GM12878 (cell line): ENCODE data around the gene BEST1. TPM values are rescaled to one million over a fixed set of nuclear protein-coding genes. Genes with fewer than 3 reads are reported as not detected.

ENCODE experiments used
- ATAC-seq: fragments of 200-7000 bp; cut with Tn5 transposase; 3 replicates; pipeline ENCODE4 v1.9.1; 2020; ENCODE audit warnings: mild to moderate bottlenecking, moderate library complexity
- BruUV-seq: library from RNA; stranded (reverse); fragments of 400-500 nt; replicated peaks from 2 replicates; lab custom pipeline; 2021; lab: Mats Ljungman, UMichigan
- CTCF ChIA-PET: fragments of 300-600 bp; sonication (Branson Sonifier 250); formaldehyde crosslinking; extraction: SDS; loops from one replicate; lab custom pipeline; 2021; ENCODE audit warnings: inconsistent platforms; lab: Yijun Ruan, JAX
- POLR2A ChIA-PET: fragments of 350-600 bp; formaldehyde crosslinking; extraction: SDS; loops from one replicate; lab custom pipeline; 2021; ENCODE audit warnings: inconsistent platforms; lab: Charles Lee
- RAD21 ChIA-PET: fragments of 300-600 bp; sonication (Branson Sonifier 250); formaldehyde crosslinking; loops from one replicate; lab custom pipeline; 2023; ENCODE audit warnings: antibody characterized with exemption; ENCODE audit not compliant: unreplicated experiment; lab: Charles Lee
- SMC1A ChIA-PET: fragments of 300-600 bp; sonication (Branson Sonifier 250); formaldehyde crosslinking; loops from one replicate; lab custom pipeline; 2023; ENCODE audit not compliant: unreplicated experiment, uncharacterized antibody; lab: Charles Lee
- DNase-seq: peaks from one replicate; pipeline ENCODE4 v3.0.0-alpha.2; 2011; ENCODE audit warnings: low read depth, low spot score
- FAIRE-seq: peaks from 3 replicates; lab custom pipeline; 2011; peaks lifted over from hg19 to GRCh38; lab: Jason Lieb, UNC
- H2AFZ ChIP-seq: 2 replicates; pipeline ENCODE4 v1.6.0; 2011; ENCODE audit warnings: low read depth, low read length, control low read depth; ENCODE audit not compliant: control insufficient read depth
- H3K27ac ChIP-seq: 2 replicates; pipeline ENCODE4 v1.5.1; 2011; ENCODE audit warnings: control low read depth; ENCODE audit not compliant: control insufficient read depth, insufficient read depth
- H3K27me3 ChIP-seq, 2 experiments: replicated peaks in 1 of 2; 2 replicates each; pipeline versions ENCODE4 v1.6.0 to v1.6.1; 2011; ENCODE audit warnings: low read length in 1 of 2; ENCODE audit not compliant: control insufficient read depth in 2 of 2, insufficient read depth in 2 of 2
- H3K36me3 ChIP-seq, 2 experiments: 2 replicates each; pipeline ENCODE4 v1.5.1; 2011; ENCODE audit warnings: low read length in 1 of 2; ENCODE audit not compliant: control insufficient read depth in 2 of 2, insufficient read depth in 2 of 2
- H3K4me1 ChIP-seq: 2 replicates; pipeline ENCODE4 v1.6.1; 2011; ENCODE audit warnings: mild to moderate bottlenecking, low read length, moderate library complexity, mixed read lengths; ENCODE audit not compliant: control insufficient read depth, insufficient read depth
- H3K4me2 ChIP-seq: 2 replicates; pipeline ENCODE4 v1.6.0; 2011; ENCODE audit warnings: control low read depth; ENCODE audit not compliant: control insufficient read depth, insufficient read depth
- H3K4me3 ChIP-seq: fragments of 200-600 bp; sonication (generic); 2 replicates; pipeline ENCODE4 v1.5.1; 2016
- H3K79me2 ChIP-seq: 2 replicates; pipeline ENCODE4 v1.6.0; 2011; ENCODE audit warnings: low read length; ENCODE audit not compliant: control insufficient read depth, insufficient read depth
- H3K9ac ChIP-seq: 2 replicates; pipeline ENCODE4 v1.8.0; 2011; ENCODE audit warnings: low read length, control low read depth, mixed read lengths; ENCODE audit not compliant: control insufficient read depth, insufficient read depth
- H3K9me3 ChIP-seq: replicated peaks from 3 replicates; pipeline ENCODE4 v1.5.1; 2011; ENCODE audit warnings: mild to moderate bottlenecking, low read length; ENCODE audit not compliant: control insufficient read depth, insufficient read depth
- H4K20me1 ChIP-seq: 2 replicates; pipeline ENCODE4 v1.6.0; 2011; ENCODE audit not compliant: control insufficient read depth, insufficient read depth
- BCL3 ChIP-seq: IDR thresholded peaks from 2 replicates; pipeline ENCODE4 v1.6.1; 2011; ENCODE audit warnings: borderline replicate concordance, low read depth, mild to moderate bottlenecking, moderate library complexity, low read length; ENCODE audit not compliant: insufficient read depth, poor library complexity, severe bottlenecking
- CBX3 ChIP-seq: fragments of 200-600 bp; sonication (generic); IDR thresholded peaks from 2 replicates; pipeline ENCODE4 v1.6.1; 2016; ENCODE audit warnings: low read depth, borderline replicate concordance
- CEBPB ChIP-seq, 2 experiments: fragments of 150-350 bp in 1 of 2; IDR thresholded peaks; 2 replicates each; pipeline ENCODE4 v1.6.1; 2012 to 2014; ENCODE audit warnings: low read depth in 2 of 2, low read length in 2 of 2, borderline replicate concordance in 1 of 2, inconsistent platforms in 1 of 2
- E4F1 ChIP-seq: fragments of 450-650 bp; IDR thresholded peaks from 2 replicates; pipeline ENCODE4 v1.6.1; 2018; ENCODE audit warnings: borderline replicate concordance, mild to moderate bottlenecking; ENCODE audit not compliant: partially characterized antibody
- FOXK2 ChIP-seq: fragments of 450-650 bp; IDR thresholded peaks from 2 replicates; pipeline ENCODE4 v1.6.1; 2017; ENCODE audit warnings: mild to moderate bottlenecking, moderate library complexity
- HCFC1 ChIP-seq: fragments of 150-350 bp; IDR thresholded peaks from 2 replicates; pipeline ENCODE4 v1.6.1; 2014; ENCODE audit warnings: low read length
- MYB ChIP-seq: fragments of 150-350 bp; IDR thresholded peaks from 2 replicates; pipeline ENCODE4 v1.6.1; 2014; ENCODE audit warnings: mild to moderate bottlenecking, low read depth, low read length, borderline replicate concordance
- PKNOX1 ChIP-seq: fragments of 450-650 bp; IDR thresholded peaks from 2 replicates; pipeline ENCODE4 v1.6.1; 2016; ENCODE audit warnings: mild to moderate bottlenecking
- POLR2AphosphoS5 ChIP-seq: IDR thresholded peaks from 2 replicates; pipeline ENCODE4 v1.6.1; 2011; ENCODE audit warnings: mild to moderate bottlenecking, low read length, inconsistent platforms
- SUZ12 ChIP-seq: fragments of 200-600 bp; sonication (generic); IDR thresholded peaks from one replicate; pipeline ENCODE4 v1.6.1; 2018; ENCODE audit warnings: antibody characterized with exemption, mild to moderate bottlenecking; ENCODE audit not compliant: unreplicated experiment
- ZNF622 ChIP-seq: fragments of 450-650 bp; IDR thresholded peaks from 2 replicates; pipeline ENCODE4 v1.6.1; 2017; ENCODE audit warnings: mild to moderate bottlenecking, inconsistent platforms
- ZSCAN29 ChIP-seq: fragments of 450-650 bp; IDR thresholded peaks from 2 replicates; pipeline ENCODE4 v1.6.1; 2017; ENCODE audit warnings: mild to moderate bottlenecking, moderate library complexity
- WGBS: methylation state at CpG from one replicate; pipeline ENCODE4 v1.1.6; 2016; ENCODE audit warnings: low lambda C conversion rate; ENCODE audit not compliant: insufficient replicate concordance, insufficient coverage; ENCODE audit errors: missing lambda C conversion rate; 5-methylcytosine and 5-hydroxymethylcytosine counted together
- in situ Hi-C: fragments of 300-500 bp; cut with MboI; formaldehyde crosslinking; loops from 9 replicates; pipeline ENCODE4 v1.14.3; 2018; ENCODE audit warnings: mixed read lengths
- intact Hi-C: fragments of 100-400 bp; cut with micrococcal nuclease; formaldehyde crosslinking; loops from one replicate; pipeline ENCODE4 v1.14.2; 2022; ENCODE audit not compliant: unreplicated experiment
- polyA plus RNA-seq, 11 experiments: library from polyadenylated mRNA; depleted of rRNA in 4 of 11; unstranded in 6 of 11; stranded (reverse) in 5 of 11; fragments of >200 nt; fragmentation: Nextera tagmentation in 4 of 11; fragmentation: Illumina TruSeq in 1 of 11; extraction: Ambion mirVana in 4 of 11; extraction: Trizol in 1 of 11; gene quantifications; 1 replicate in 1 of 11; 2 replicates in 10 of 11; pipeline versions ENCODE4 v1.2.1 to v1.2.3, GENCODE V29; 2011 to 2016; ENCODE audit warnings: inconsistent platforms in 2 of 11, missing spikeins in 2 of 11, low read depth in 1 of 11
- total RNA-seq, 4 experiments: library from RNA; depleted of rRNA in 3 of 4; stranded (reverse); fragments of >200 nt in 3 of 4; fragmentation: Illumina TruSeq in 1 of 4; extraction: Trizol in 1 of 4; gene quantifications; 2 replicates each; pipeline versions ENCODE4 v1.2.1 to v1.2.3, GENCODE V29; 2013 to 2021

Gene BEST1
- total and polyA plus RNA-seq, 10 of the 15 experiments (the other 5 are each of a cell fraction or from before 2014, with no cell fraction given): 0.03 to 3.4 (median 0.15) TPM; not detected in 1

- intact Hi-C loops (no loop called here), in situ Hi-C loops (no loop called here)
- no peaks in the 10 kb centered on the region; the same call in 1 of the 2 replicates for H4K20me1 ChIP-seq
- H3K27me3 ChIP-seq: no peaks in the 10 kb centered on the region; a peak in 2 of 4 replicates
- H3K36me3 ChIP-seq: no peaks in the 10 kb centered on the region
- RAD21 ChIA-PET: interaction anchor here (0.6 to 0.7 kb wide), 3 partner anchors 20 to 153 kb away, joined by 3 read pairs; no protein-coding TSS in a partner anchor
- ATAC-seq (no peak), DNase-seq (no peak), FAIRE-seq (no peak)
- no peak overlapping the region for H2AFZ ChIP-seq
- no peak for TF ChIP-seq SUZ12
- no peak for TF ChIP-seq ZNF622
- no peak for TF ChIP-seq MYB
- H3K4me1 ChIP-seq: no peaks in the 10 kb centered on the region
- no TSS peak for BruUV-seq
- no peak overlapping the region for H3K27ac ChIP-seq
- no peak overlapping the region for H3K4me3 ChIP-seq
- SMC1A ChIA-PET: interaction anchor here (0.7 to 1.8 kb wide), 5 partner anchors 14 to 153 kb away, joined by 3 to 10 read pairs (median 4); no protein-coding TSS in a partner anchor
- H3K4me2 ChIP-seq: no peak overlapping the region
- H3K9me3 ChIP-seq: no peaks in the 10 kb centered on the region
- no peak overlapping the region for H3K9ac ChIP-seq
- H3K79me2 ChIP-seq: no peaks in the 10 kb centered on the region
- POLR2A ChIA-PET: interaction anchor here (1.1 kb wide), 1 partner anchor 19 kb away, joined by 3 read pairs; no protein-coding TSS in a partner anchor
- CTCF ChIA-PET: interaction anchor here (0.6 to 2.2 kb wide), 7 partner anchors 11 to 1811 kb away, joined by 3 to 7 read pairs (median 4); no protein-coding TSS in a partner anchor
These were observed 21.5 kb upstream of the BEST1 start for GRCh38 chr11:61928606-61929005.

GRCh38 chr11:61930933-61931332 is 19.2 kb upstream of the BEST1 start:
- POLR2A ChIA-PET: no interaction called here
- Histone ChIP-seq H3K4me1 (no peaks in the 10 kb centered on the region), H3K4me2 (no peak overlapping the region), H3K4me3 (no peak overlapping the region), H3K27ac (no peak overlapping the region), H2AFZ (no peak overlapping the region), H3K79me2 (no peaks in the 10 kb centered on the region), H4K20me1 (no peaks in the 10 kb centered on the region; the same call in 1 of the 2 replicates), H3K27me3 (no peaks in the 10 kb centered on the region; a peak in 2 of 4 replicates), H3K9ac (no peak overlapping the region), H3K36me3 (no peaks in the 10 kb centered on the region), H3K9me3 (no peaks in the 10 kb centered on the region; the same call in 2 of the 3 replicates)
- FAIRE-seq (no peak), ATAC-seq (no peak), DNase-seq (no peak)
- no TSS peak for BruUV-seq
- WGBS: 44% methylated on average over 3 of the region's 3 CpGs
- SMC1A ChIA-PET: interaction anchor here (0.6 to 1.7 kb wide), 2 partner anchors 12 to 317 kb away, joined by 3 to 8 read pairs; no protein-coding TSS in a partner anchor
- CTCF ChIA-PET: interaction anchor here (0.5 to 1.3 kb wide), 8 partner anchors 15 to 178 kb away, joined by 3 to 4 read pairs (median 3); no protein-coding TSS in a partner anchor
- in situ Hi-C loops (no loop called here), intact Hi-C loops (no loop called here)
- RAD21 ChIA-PET: interaction anchor here (1.4 kb wide), 1 partner anchor 61 kb away, joined by 3 read pairs; no protein-coding TSS in a partner anchor
- TF ChIP-seq ZSCAN29 (no peak), E4F1 (no peak), CEBPB (IDR thresholded peaks at IDR 0.05; ENCODE audit: borderline replicate concordance in 1 of 2, low read depth in 2 of 2, low read length in 2 of 2) (no peak), POLR2AphosphoS5 (no peak), BCL3 (no peak), HCFC1 (no peak), CBX3 (no peak), FOXK2 (no peak), PKNOX1 (no peak)
